ENCODE data around the gene PDZRN3. TPM values are rescaled to one million over a fixed set of nuclear protein-coding genes. Genes with fewer than 3 reads are reported as not detected.

The PDZRN3 gene
- total RNA-seq, 1 donor from 2014 or later = 19.8 TPM

GRCh38 chr3:73451301-73451944 lies 173.3 kb downstream of the PDZRN3 start:
- Mint-ChIP-seq H3K27me3 (ENCODE audit: low read depth, unreplicated experiment) (no peaks in the 10 kb centered on the region), H3K4me3 (ENCODE audit: unreplicated experiment) (no peak overlapping the region), H3K4me1 (ENCODE audit: low read depth, unreplicated experiment) (peaks cover 6% of the 10 kb centered on the region), H3K36me3 (ENCODE audit: low read depth, unreplicated experiment) (no peaks in the 10 kb centered on the region), H3K9me3 (ENCODE audit: unreplicated experiment) (no peaks in the 10 kb centered on the region), H3K27ac (ENCODE audit: unreplicated experiment) (no peak overlapping the region)
- Histone ChIP-seq H3K9me3 (ENCODE audit: insufficient read depth, low read depth, low read length) (no peaks in the 10 kb centered on the region), H3K4me3 (ENCODE audit: insufficient read depth, low read depth, low read length) (no peak overlapping the region), H3K4me1 (ENCODE audit: insufficient read depth, low read length) (peaks cover 14% of the 10 kb centered on the region), H2AFZ (ENCODE audit: low read depth, low read length) (no peak overlapping the region), H3K36me3 (ENCODE audit: insufficient read depth, low read length) (no peaks in the 10 kb centered on the region), H4K20me1 (ENCODE audit: insufficient read depth, low read length) (peaks cover 14% of the 10 kb centered on the region), H3K79me2 (ENCODE audit: insufficient read depth, low read length) (no peaks in the 10 kb centered on the region), H3K27me3 (ENCODE audit: insufficient read depth, low read length) (peaks cover 9% of the 10 kb centered on the region), H3K27ac (ENCODE audit: low read depth, low read length) (no peak overlapping the region), H3K9ac (ENCODE audit: low read length) (no peak overlapping the region), H3K4me2 (ENCODE audit: low read length) (no peak overlapping the region)
- DNase-seq (ENCODE audit: low read depth) (no peak), FAIRE-seq (no peak)
- TF ChIP-seq, protein P1, sequence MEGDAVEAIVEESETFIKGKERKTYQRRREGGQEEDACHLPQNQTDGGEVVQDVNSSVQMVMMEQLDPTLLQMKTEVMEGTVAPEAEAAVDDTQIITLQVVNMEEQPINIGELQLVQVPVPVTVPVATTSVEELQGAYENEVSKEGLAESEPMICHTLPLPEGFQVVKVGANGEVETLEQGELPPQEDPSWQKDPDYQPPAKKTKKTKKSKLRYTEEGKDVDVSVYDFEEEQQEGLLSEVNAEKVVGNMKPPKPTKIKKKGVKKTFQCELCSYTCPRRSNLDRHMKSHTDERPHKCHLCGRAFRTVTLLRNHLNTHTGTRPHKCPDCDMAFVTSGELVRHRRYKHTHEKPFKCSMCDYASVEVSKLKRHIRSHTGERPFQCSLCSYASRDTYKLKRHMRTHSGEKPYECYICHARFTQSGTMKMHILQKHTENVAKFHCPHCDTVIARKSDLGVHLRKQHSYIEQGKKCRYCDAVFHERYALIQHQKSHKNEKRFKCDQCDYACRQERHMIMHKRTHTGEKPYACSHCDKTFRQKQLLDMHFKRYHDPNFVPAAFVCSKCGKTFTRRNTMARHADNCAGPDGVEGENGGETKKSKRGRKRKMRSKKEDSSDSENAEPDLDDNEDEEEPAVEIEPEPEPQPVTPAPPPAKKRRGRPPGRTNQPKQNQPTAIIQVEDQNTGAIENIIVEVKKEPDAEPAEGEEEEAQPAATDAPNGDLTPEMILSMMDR (IDR thresholded peaks at IDR 0.05; ENCODE audit: insufficient read depth, low read depth, low read length) = no peak
- TF ChIP-seq EZH2 (IDR thresholded peaks at IDR 0.05; ENCODE audit: insufficient read depth, low read length) = no peak

GRCh38 chr3:73449774-73450173 lies 175.0 kb downstream of the PDZRN3 start:
- H3K27ac ChIP-seq (ENCODE audit: low read depth, low read length) = no peak overlapping the region
- peaks cover 5% of the 10 kb centered on the region for H3K4me1 Mint-ChIP-seq (ENCODE audit: low read depth, unreplicated experiment)
- H3K4me1 ChIP-seq (ENCODE audit: insufficient read depth, low read length) = peaks cover 14% of the 10 kb centered on the region
- H3K9me3 ChIP-seq (ENCODE audit: insufficient read depth, low read depth, low read length) = no peaks in the 10 kb centered on the region
- no peak overlapping the region for H3K4me2 ChIP-seq (ENCODE audit: low read length)
- no peaks in the 10 kb centered on the region for H3K36me3 Mint-ChIP-seq (ENCODE audit: low read depth, unreplicated experiment)
- no peak overlapping the region for H3K4me3 Mint-ChIP-seq (ENCODE audit: unreplicated experiment)
- H3K9ac ChIP-seq (ENCODE audit: low read length) = no peak overlapping the region
- H3K27me3 Mint-ChIP-seq (ENCODE audit: low read depth, unreplicated experiment) = no peaks in the 10 kb centered on the region
- no peaks in the 10 kb centered on the region for H3K9me3 Mint-ChIP-seq (ENCODE audit: unreplicated experiment)
- H3K27ac Mint-ChIP-seq (ENCODE audit: unreplicated experiment) = no peak overlapping the region
- no peaks in the 10 kb centered on the region for H3K36me3 ChIP-seq (ENCODE audit: insufficient read depth, low read length)
- FAIRE-seq (no peak), DNase-seq (ENCODE audit: low read depth) (no peak)
- TF ChIP-seq, protein P1 (IDR thresholded peaks at IDR 0.05; ENCODE audit: insufficient read depth, low read depth, low read length) = no peak
- TF ChIP-seq EZH2 (IDR thresholded peaks at IDR 0.05; ENCODE audit: insufficient read depth, low read length) = no peak
- peaks cover 14% of the 10 kb centered on the region for H4K20me1 ChIP-seq (ENCODE audit: insufficient read depth, low read length)
- no peak overlapping the region for H2AFZ ChIP-seq (ENCODE audit: low read depth, low read length)
- H3K4me3 ChIP-seq (ENCODE audit: insufficient read depth, low read depth, low read length) = no peak overlapping the region
- peaks cover 9% of the 10 kb centered on the region for H3K27me3 ChIP-seq (ENCODE audit: insufficient read depth, low read length)
- H3K79me2 ChIP-seq (ENCODE audit: insufficient read depth, low read length) = no peaks in the 10 kb centered on the region

GRCh38 chr3:73448761-73449301 lies 175.9 kb downstream of the PDZRN3 start:
- FAIRE-seq = no peak
- Mint-ChIP-seq H3K27ac (ENCODE audit: unreplicated experiment) (no peak overlapping the region), H3K4me1 (ENCODE audit: low read depth, unreplicated experiment) (peaks cover 6% of the 10 kb centered on the region), H3K27me3 (ENCODE audit: low read depth, unreplicated experiment) (no peaks in the 10 kb centered on the region), H3K36me3 (ENCODE audit: low read depth, unreplicated experiment) (peaks cover 3% of the 10 kb centered on the region), H3K9me3 (ENCODE audit: unreplicated experiment) (no peaks in the 10 kb centered on the region), H3K4me3 (ENCODE audit: unreplicated experiment) (no peak overlapping the region)
- peaks cover 7% of the 10 kb centered on the region for H3K4me1 ChIP-seq (ENCODE audit: insufficient read depth, low read length)
- H3K9me3 ChIP-seq (ENCODE audit: insufficient read depth, low read depth, low read length) = no peaks in the 10 kb centered on the region
- no peak for TF ChIP-seq EZH2 (IDR thresholded peaks at IDR 0.05; ENCODE audit: insufficient read depth, low read length)
- H2AFZ ChIP-seq (ENCODE audit: low read depth, low read length) = no peak overlapping the region
- H3K79me2 ChIP-seq (ENCODE audit: insufficient read depth, low read length) = no peaks in the 10 kb centered on the region
- H3K9ac ChIP-seq (ENCODE audit: low read length) = no peak overlapping the region
- H3K27ac ChIP-seq (ENCODE audit: low read depth, low read length) = no peak overlapping the region
- H3K4me3 ChIP-seq (ENCODE audit: insufficient read depth, low read depth, low read length) = no peak overlapping the region
- H4K20me1 ChIP-seq (ENCODE audit: insufficient read depth, low read length) = peaks cover 9% of the 10 kb centered on the region
- H3K4me2 ChIP-seq (ENCODE audit: low read length) = no peak overlapping the region
- DNase-seq (ENCODE audit: low read depth) = no peak
- peaks cover 9% of the 10 kb centered on the region for H3K27me3 ChIP-seq (ENCODE audit: insufficient read depth, low read length)
- no peaks in the 10 kb centered on the region for H3K36me3 ChIP-seq (ENCODE audit: insufficient read depth, low read length)

Data from astrocyte (in vitro differentiated cells and primary cell).